ENCODE measurements around the gene ACOX1. TPM values are rescaled to one million over a fixed set of nuclear protein-coding genes. Genes with fewer than 3 reads are reported as not detected.
"Not testable (repeated sequence)": the region's sequence is repeated elsewhere in the genome, so short reads cannot be mapped to it uniquely, and the experiment has no call there.

The ACOX1 gene
- total RNA-seq, 2 donors from 2014 or later = 31.3 to 42.1 TPM

- H3K9me3 Mint-ChIP-seq = no peaks in the 10 kb centered on the region
- H3K36me3 Mint-ChIP-seq = no peaks in the 10 kb centered on the region
- ATAC-seq (peak; percentile 48 to 88), DNase-seq (ENCODE audit: low spot score in 2 of 2) (no peak)
- H3K27ac Mint-ChIP-seq = peak overlapping the region; percentile 87 to 95
These were observed 18.0 kb upstream of the ACOX1 start for GRCh38 chr17:75996665-75997590.

- Mint-ChIP-seq H3K9me3 (no peaks in the 10 kb centered on the region), H3K36me3 (no peaks in the 10 kb centered on the region), H3K27ac (peak overlapping the region; percentile 14 to 87)
- ATAC-seq (no peak), DNase-seq (ENCODE audit: low spot score in 2 of 2) (no peak)
These were observed 16.5 kb upstream of the ACOX1 start for GRCh38 chr17:75995385-75995925.

GRCh38 chr17:75994802-75995370 lies 15.9 kb upstream of the ACOX1 start:
- Mint-ChIP-seq H3K36me3 (no peaks in the 10 kb centered on the region), H3K9me3 (no peaks in the 10 kb centered on the region), H3K27ac (no peak overlapping the region)
- ATAC-seq = no peak
- DNase-seq (ENCODE audit: low spot score in 2 of 2) = no peak

- DNase-seq (ENCODE audit: low spot score in 2 of 2) (no peak), ATAC-seq (no peak)
- Mint-ChIP-seq H3K27ac (no peak overlapping the region), H3K36me3 (no peaks in the 10 kb centered on the region), H3K9me3 (no peaks in the 10 kb centered on the region)
These were observed 12.4 kb upstream of the ACOX1 start for GRCh38 chr17:75991396-75991795.

GRCh38 chr17:75987041-75987440 lies 8.1 kb upstream of the ACOX1 start:
- no peak for ATAC-seq
- Mint-ChIP-seq H3K9me3 (no peaks in the 10 kb centered on the region), H3K36me3 (no peaks in the 10 kb centered on the region), H3K27ac (no peak overlapping the region)
- no peak for DNase-seq (ENCODE audit: low spot score in 2 of 2)

GRCh38 chr17:75985986-75986385 lies 7.0 kb upstream of the ACOX1 start:
- H3K9me3 Mint-ChIP-seq = no peaks in the 10 kb centered on the region
- ATAC-seq (no peak), DNase-seq (ENCODE audit: low spot score in 2 of 2) (no peak)
- H3K36me3 Mint-ChIP-seq = no peaks in the 10 kb centered on the region
- H3K27ac Mint-ChIP-seq = no peak overlapping the region

- peaks cover 5 to 6% of the 10 kb centered on the region in 2 donors for H3K36me3 Mint-ChIP-seq
- H3K9me3 Mint-ChIP-seq = no peaks in the 10 kb centered on the region
- no peak overlapping the region for H3K27ac Mint-ChIP-seq
- DNase-seq (ENCODE audit: low spot score in 2 of 2) (no peak), ATAC-seq (no peak)
These were observed 4.7 kb upstream of the ACOX1 start for GRCh38 chr17:75983501-75984181.

- no peak for ATAC-seq
- Mint-ChIP-seq H3K9me3 (no peaks in the 10 kb centered on the region), H3K36me3 (peaks cover 5 to 6% of the 10 kb centered on the region in 2 donors), H3K27ac (peak overlapping the region in 1 of 2 donors; percentile 99)
- DNase-seq (ENCODE audit: low spot score in 2 of 2) = no peak
These were observed 2.2 kb upstream of the ACOX1 start for GRCh38 chr17:75981019-75981615.

GRCh38 chr17:75980188-75981018 lies 1.4 kb upstream of the ACOX1 start:
- DNase-seq (ENCODE audit: low spot score in 2 of 2) (no peak), ATAC-seq (no peak)
- Mint-ChIP-seq H3K27ac (peak overlapping the region; percentile 99 to 100), H3K9me3 (no peaks in the 10 kb centered on the region), H3K36me3 (peaks cover 5 to 6% of the 10 kb centered on the region in 2 donors)

- DNase-seq (ENCODE audit: low spot score in 2 of 2) (no peak), ATAC-seq (peak; percentile 35 to 37)
- peaks cover 5 to 6% of the 10 kb centered on the region in 2 donors for H3K36me3 Mint-ChIP-seq
- H3K27ac Mint-ChIP-seq = peak overlapping the region; percentile 99 to 100
- no peaks in the 10 kb centered on the region for H3K9me3 Mint-ChIP-seq
These were observed 780 bp upstream of the ACOX1 start for GRCh38 chr17:75979705-75980187.

GRCh38 chr17:75976175-75976848 lies 2.7 kb downstream of the ACOX1 start:
- no peak for DNase-seq (ENCODE audit: low spot score in 2 of 2)
- Mint-ChIP-seq H3K36me3 (peaks cover 5 to 6% of the 10 kb centered on the region in 2 donors), H3K27ac (peak overlapping the region in 1 of 2 donors; percentile 59), H3K9me3 (no peaks in the 10 kb centered on the region)
- ATAC-seq = no peak

GRCh38 chr17:75975757-75976174 lies 3.2 kb downstream of the ACOX1 start:
- DNase-seq (ENCODE audit: low spot score in 2 of 2) (no peak), ATAC-seq (no peak)
- Mint-ChIP-seq H3K9me3 (no peaks in the 10 kb centered on the region), H3K36me3 (peaks cover 5 to 6% of the 10 kb centered on the region in 2 donors), H3K27ac (peak overlapping the region in 1 of 2 donors; percentile 59)

- not testable (repeated sequence) for H3K27ac Mint-ChIP-seq; H3K36me3 Mint-ChIP-seq; DNase-seq (ENCODE audit: low spot score in 2 of 2); ATAC-seq; H3K9me3 Mint-ChIP-seq
These were observed 3.8 kb downstream of the ACOX1 start for GRCh38 chr17:75975187-75975586.

- ATAC-seq = no peak
- H3K9me3 Mint-ChIP-seq = no peaks in the 10 kb centered on the region
- no peaks in the 10 kb centered on the region for H3K36me3 Mint-ChIP-seq
- H3K27ac Mint-ChIP-seq = peak overlapping the region in 1 of 2 donors; percentile 20
- no peak for DNase-seq (ENCODE audit: low spot score in 2 of 2)
These were observed 8.3 kb downstream of the ACOX1 start for GRCh38 chr17:75970626-75971025.

GRCh38 chr17:75970011-75970523 lies 8.9 kb downstream of the ACOX1 start:
- Mint-ChIP-seq H3K27ac (peak overlapping the region in 1 of 2 donors; percentile 38), H3K9me3 (no peaks in the 10 kb centered on the region), H3K36me3 (no peaks in the 10 kb centered on the region)
- DNase-seq (ENCODE audit: low spot score in 2 of 2) (no peak), ATAC-seq (no peak)

Data from activated naive CD4-positive, alpha-beta T cell treated with anti-CD3 and anti-CD28 coated beads, Interleukin-2, amount 50 U/mL, for 72 hours (primary cell).